Measurements from ENCODE around the gene SYNC. TPM values are rescaled to one million over a fixed set of nuclear protein-coding genes. Genes with fewer than 3 reads are reported as not detected.

Gene SYNC
- total RNA-seq (2022; extraction: Qiagen RNA extraction; ENCODE audit: low read depth), result 9.6 to 16.2 TPM (median 10.9 TPM) in 5 replicates

GRCh38 chr1:32702599-32703478, at the start of gene SYNC:
Gene SYNC, minus strand, starts transcription at chr1:32702770. Its CDS starts 110 bp downstream, at chr1:32702660.

DNA sequence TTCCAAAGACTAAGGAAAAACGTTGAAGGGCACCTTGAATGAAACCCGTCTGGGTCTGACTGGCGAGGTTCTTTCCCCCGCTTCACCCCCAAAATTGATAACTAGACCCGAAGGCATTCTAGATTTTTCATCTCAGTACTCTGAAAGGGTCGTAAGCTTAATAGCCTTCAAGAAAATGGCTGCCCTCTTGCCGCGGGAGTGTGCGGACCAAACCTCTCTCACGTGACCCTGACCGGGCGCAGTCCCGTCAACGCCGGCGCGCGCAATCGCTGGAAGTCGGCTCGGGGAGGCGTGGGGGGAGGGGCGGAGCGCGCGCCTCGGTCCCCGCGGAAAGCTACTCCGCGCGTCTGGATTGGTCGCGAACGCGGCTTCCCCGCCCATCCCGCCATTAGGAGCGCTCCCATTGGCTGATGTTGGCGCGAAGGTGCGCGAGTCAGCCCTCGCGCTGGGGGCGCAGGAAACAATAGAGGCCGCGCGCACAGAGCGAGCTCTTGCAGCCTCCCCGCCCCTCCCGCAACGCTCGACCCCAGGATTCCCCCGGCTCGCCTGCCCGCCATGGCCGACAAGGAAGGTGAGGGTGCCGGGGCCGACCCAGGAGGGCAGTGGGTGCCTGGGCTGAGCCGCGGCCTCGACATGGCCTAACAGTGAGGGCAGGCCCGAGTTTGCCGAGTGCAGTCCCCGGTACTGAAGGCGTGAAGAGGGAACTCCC, 51.7 kb downstream of the SYNC start, which contains the start of gene RBBP4:
RBBP4 (plus strand) TSS at position 457 of the 709 bp plus-strand sequence; CDS start at position 556, 99 bp downstream.

DNA sequence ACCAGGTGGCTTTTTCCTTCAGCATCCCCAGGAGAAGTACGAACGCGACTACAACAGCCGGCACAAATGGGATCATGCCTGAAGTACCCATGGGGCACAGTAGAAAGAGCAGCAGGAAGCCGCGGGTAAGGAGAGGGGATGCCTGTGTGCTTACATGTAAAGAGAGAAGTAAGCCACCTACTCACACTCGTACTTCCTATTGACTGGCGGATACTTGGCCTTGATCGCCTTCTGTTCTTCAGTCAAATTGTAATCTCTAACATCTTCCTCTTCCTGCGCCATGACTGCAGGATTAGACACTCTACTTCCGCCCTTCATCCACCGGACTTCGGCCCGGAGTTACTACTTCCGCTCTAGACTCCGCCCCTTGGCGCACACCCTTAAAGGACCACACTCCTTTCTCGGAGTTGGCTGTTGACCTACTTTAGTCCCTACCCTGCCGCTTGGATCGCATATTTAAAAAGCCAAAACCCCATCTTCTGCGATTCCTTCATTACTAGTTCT, 52.3 kb downstream of the SYNC start, which contains the start of gene ZBTB8OS:
ZBTB8OS (minus strand) TSS at position 303 of the 504 bp plus-strand sequence; CDS start at position 282, 21 bp downstream.

Other genes with a start within 250 kb of the SYNC start
- 0.01 TPM in 2 of 5 replicates, not detected in the others for gene ZBTB8B, start 237.7 kb downstream of the SYNC start, total RNA-seq (2022; extraction: Qiagen RNA extraction; ENCODE audit: low read depth)
- 2.9 to 4.6 TPM (median 4.0 TPM) in 5 replicates for gene ZBTB8A, start 163.3 kb downstream of the SYNC start, total RNA-seq (2022; extraction: Qiagen RNA extraction; ENCODE audit: low read depth)
- gene ZBTB8OS, start 52.2 kb downstream of the SYNC start, total RNA-seq (2022; extraction: Qiagen RNA extraction; ENCODE audit: low read depth), result 35.6 to 52.3 TPM (median 38.9 TPM) in 5 replicates
- gene RBBP4, start 51.6 kb downstream of the SYNC start, total RNA-seq (2022; extraction: Qiagen RNA extraction; ENCODE audit: low read depth), result 77.1 to 92.4 TPM (median 86.5 TPM) in 5 replicates
- gene YARS1, start 114.6 kb upstream of the SYNC start, total RNA-seq (2022; extraction: Qiagen RNA extraction; ENCODE audit: low read depth), result 73.1 to 84.0 TPM (median 77.6 TPM) in 5 replicates
- 16.1 to 19.9 TPM (median 16.6 TPM) in 5 replicates for gene S100PBP, start 114.9 kb upstream of the SYNC start, total RNA-seq (2022; extraction: Qiagen RNA extraction; ENCODE audit: low read depth)
- gene FNDC5, start 168.1 kb upstream of the SYNC start, total RNA-seq (2022; extraction: Qiagen RNA extraction; ENCODE audit: low read depth), result 0.38 to 0.75 TPM (median 0.53 TPM) in 5 replicates
- 0.14 to 0.68 TPM (median 0.56 TPM) in 4 of 5 replicates, not detected in the other for gene HPCA, start 183.7 kb upstream of the SYNC start, total RNA-seq (2022; extraction: Qiagen RNA extraction; ENCODE audit: low read depth)
- gene TMEM54, start 198.6 kb upstream of the SYNC start, total RNA-seq (2022; extraction: Qiagen RNA extraction; ENCODE audit: low read depth), result 30.5 to 45.4 TPM (median 39.3 TPM) in 5 replicates

Measured in A549 treated with DMSO at 1 μM for 4 hours (cell line).